Stimulated activated CD8-positive, alpha-beta memory T cell treated with anti-CD3 and anti-CD28 coated beads, Interleukin-4, amount 100 ng/mL, for 24 hours (primary cell): ENCODE results near the gene NPW.

ENCODE experiments used
- DNase-seq: peaks from one replicate; pipeline ENCODE4 v3.0.0-alpha.2; 2020; ENCODE audit warnings: low read depth

NPW gene

GRCh38 chr16:1984347-1985225, 35.0 kb upstream of the NPW start:
- DNase-seq = no peak

DNA sequence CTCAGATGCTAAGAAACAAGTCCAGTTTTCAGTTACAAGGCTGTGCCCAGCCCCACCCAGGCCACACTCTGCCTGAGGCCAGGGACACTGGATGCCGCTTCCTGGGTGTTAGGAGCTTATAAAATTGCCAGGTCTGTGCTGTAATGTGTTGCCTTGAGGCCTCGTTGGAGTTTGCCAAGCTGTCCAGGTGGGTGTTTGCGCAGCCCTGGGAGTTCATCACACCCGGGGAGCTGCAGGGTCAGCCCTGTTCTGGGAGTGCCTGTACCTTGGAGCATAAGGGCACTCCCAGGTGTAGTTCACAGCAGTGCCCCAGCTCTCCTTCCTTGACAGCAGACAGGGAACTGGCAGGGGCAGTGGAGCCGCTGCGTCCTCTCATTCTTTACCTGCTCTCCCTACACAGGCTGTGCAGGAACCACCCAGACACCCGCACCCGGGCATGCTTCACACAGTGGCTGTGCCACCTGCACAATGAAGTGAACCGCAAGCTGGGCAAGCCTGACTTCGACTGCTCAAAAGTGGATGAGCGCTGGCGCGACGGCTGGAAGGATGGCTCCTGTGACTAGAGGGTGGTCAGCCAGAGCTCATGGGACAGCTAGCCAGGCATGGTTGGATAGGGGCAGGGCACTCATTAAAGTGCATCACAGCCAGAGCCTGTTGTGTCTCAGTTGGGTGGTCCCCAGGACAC, 34.0 kb upstream of the NPW start:
- no peak for DNase-seq

DNA sequence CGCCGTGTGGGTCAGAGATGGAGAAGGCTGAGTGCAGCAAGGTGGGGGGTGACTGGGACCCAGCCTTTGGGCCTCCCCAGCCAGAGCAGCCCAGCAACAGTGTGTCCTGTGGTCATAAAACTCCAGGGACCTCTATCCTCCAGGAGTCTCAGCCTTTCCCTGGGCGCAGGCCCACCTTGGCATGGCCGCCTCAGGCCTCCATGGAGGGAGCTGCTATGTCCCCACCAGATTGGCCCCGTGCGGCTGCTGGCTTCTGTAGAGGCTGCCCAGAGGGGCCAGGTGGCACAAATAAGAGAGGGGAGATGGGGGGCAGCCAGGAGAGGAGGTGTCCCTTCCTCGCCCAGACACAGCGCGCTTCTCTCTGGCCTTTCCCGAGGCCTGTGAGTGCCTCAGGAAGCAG, 32.4 kb upstream of the NPW start:
- no peak for DNase-seq

- DNase-seq = no peak
Measured at GRCh38 chr16:1989209-1990100, 30.1 kb upstream of the NPW start, which contains the start of gene SYNGR3. Gene SYNGR3, plus strand, starts transcription at chr16:1989970. Its CDS starts 133 bp downstream, at chr16:1990103.

DNA sequence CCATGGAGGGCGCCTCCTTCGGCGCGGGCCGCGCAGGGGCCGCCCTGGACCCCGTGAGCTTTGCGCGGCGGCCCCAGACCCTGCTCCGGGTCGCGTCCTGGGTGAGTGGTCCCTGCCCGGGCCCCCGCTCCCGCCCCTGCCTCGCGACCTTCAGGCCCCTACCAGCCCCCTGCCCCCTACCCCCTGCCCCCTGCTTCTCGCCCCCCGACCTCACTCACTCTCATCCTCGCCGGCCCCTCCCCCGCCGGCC, 29.6 kb upstream of the NPW start:
- no peak for DNase-seq

DNA sequence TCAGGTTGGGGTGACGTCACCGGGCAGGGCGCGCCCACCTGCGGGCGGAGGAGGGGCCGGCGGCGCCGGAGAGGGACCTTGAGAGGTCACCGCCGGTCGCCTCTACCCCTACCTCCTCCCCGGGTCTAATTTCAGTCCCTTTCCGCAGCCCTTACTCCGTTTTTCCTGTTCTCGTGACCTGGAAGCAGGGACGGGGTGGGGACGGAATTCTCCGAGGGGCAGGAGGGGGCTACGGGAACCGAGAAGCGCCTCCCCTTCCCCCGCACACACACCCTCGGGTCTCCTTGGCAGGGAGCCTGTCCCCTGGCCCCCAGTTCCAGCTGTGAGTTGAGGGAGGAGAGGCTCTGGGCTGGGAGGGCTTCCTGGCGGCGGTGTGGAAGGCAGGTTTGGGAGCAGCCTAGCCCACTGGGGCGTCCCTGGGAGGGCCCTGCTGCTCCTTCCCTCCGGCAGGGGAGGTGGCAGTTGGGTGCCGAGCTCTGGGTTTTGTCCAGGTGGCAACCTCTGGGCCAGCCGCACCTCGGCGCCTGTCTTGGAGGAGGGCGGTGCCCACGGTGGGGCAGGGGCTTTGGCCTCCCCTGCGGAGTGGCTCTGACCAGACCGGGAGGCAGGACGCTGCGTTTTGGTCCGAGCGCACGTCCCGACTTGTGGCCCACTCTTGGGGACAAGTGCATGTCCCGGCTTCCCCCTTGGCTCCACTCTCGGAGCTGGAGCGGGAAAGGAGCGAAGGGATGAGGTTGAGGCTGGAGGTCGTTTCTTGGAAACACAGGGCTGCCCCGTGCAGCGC, 29.0 kb upstream of the NPW start:
- DNase-seq = no peak

GRCh38 chr16:1991135-1991551, 28.4 kb upstream of the NPW start:
- DNase-seq = no peak

- no peak for DNase-seq
Measured at GRCh38 chr16:1991588-1991947, 28.0 kb upstream of the NPW start.

DNA sequence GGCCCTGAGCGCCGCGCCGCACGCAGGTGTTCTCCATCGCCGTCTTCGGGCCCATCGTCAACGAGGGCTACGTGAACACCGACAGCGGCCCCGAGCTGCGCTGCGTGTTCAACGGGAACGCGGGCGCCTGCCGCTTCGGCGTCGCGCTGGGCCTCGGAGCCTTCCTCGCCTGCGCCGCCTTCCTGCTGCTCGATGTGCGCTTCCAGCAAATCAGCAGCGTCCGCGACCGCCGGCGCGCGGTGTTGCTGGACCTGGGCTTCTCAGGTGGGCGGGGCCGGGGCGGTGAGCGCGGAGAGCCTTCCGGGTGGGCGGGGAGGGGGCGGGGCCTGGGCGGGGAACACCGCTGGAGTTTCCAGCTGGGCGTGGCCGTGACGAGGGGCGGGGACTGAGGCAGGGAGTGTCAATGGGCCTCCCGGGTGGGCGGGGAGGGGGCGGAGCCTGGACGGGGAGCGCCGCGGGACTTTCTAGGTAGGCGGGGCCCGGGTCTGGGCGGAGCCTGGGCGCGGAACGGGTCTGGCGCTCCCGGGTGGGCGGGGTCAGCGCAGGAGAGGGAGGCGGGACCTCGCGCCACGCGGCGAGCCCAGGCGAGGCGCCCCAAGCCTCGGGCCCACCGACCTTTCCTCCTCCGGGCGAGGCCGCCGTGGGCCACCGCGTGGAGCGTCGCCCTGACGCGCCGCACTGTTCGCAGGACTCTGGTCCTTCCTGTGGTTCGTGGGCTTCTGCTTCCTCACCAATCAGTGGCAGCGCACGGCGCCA, 27.5 kb upstream of the NPW start:
- DNase-seq = peak; percentile 94

DNA sequence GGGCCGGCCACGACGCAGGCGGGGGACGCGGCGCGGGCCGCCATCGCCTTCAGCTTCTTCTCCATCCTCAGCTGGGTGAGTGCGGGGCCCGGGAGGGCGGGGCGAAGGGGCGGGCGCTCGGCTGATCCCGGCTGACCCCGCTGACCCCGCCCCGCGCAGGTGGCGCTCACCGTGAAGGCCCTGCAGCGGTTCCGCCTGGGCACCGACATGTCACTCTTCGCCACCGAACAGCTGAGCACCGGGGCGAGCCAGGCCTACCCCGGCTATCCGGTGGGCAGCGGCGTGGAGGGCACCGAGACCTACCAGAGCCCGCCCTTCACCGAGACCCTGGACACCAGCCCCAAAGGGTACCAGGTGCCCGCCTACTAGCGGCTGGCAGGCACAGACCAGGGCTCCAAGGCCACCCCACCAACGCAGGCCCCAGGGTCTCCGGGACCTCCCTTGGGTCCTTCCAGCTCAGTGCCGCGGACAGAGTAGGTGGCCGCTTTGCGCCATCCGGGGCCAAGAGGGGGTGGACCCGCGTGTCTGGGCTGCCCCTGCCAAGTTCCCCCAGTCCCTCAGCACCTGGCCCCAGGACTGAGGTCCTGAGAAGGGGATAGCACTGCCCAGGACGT, 26.8 kb upstream of the NPW start:
- DNase-seq = no peak

GRCh38 chr16:1993731-1994131, 25.9 kb upstream of the NPW start:
- DNase-seq = no peak

- no peak for DNase-seq
Measured at GRCh38 chr16:1997494-1998359, 21.9 kb upstream of the NPW start.

DNA sequence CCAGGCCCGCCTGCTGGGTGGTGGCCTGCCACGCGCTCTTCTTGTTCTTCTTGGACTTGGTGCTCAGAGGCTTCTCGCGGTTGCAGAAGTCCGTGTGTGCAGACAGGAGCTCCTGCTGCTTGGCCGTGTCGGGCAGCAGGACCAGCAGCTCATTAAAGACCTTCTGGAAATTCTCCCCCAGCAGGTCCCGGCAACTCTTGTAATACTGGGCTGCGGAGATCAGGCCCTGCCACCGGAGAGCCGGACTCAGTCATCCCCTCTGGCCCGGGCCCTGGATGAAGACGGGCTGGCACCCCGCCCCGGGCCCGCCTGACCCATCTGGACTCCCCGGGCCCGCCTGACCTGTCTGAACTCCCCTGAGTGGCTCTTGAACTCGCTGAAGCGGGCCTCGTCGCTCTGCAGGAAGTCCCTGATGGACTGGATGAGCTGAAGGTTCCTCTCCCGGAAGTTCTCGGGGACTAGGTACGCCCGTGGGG, 21.2 kb upstream of the NPW start:
- no peak for DNase-seq

DNA sequence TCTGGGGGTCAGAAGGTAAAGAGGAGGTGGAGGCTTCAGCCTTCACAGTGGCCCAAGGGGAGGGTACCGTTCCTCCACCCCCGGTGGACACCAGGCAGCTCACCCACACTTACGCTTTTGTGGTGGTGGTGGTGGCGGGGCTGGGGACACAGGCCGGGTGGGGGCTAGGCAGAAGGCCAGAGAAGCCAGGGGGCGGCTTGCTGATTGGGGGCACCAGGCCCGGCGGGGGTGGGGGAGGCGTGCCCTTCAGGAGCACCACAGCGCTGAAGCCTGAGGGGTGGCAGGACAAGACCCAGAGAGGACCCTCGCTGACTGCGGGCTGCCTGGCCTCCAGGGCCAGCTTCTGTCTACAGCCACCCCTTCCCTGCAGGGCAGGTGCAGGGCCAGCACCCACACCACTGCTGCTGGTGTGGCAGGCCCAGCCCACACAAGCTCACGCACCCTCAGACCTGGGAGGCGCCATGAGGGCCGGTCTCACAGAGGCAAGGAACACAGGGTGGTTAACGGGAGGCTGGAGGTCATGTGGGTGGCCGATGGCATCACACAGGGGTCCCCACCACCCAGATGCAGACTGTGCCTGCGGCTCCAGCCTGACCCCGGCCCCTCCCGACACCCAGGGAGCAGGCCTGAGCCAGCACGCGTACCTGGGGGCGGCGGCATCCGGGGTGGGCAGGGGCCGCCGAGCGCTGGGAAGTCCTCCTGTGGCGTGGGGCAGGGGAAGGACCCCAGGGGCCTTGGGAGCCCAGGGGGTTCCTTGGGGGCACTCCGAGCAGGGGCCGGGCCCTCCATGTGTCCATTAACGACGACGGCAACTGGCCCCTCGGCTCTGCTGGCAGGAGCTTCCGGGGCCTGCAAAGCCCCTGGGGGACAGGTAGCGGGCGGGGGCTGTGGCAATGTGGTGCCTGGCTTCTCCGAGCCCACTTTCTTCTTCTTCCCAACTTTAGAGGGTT, 20.5 kb upstream of the NPW start:
- DNase-seq = no peak

DNA sequence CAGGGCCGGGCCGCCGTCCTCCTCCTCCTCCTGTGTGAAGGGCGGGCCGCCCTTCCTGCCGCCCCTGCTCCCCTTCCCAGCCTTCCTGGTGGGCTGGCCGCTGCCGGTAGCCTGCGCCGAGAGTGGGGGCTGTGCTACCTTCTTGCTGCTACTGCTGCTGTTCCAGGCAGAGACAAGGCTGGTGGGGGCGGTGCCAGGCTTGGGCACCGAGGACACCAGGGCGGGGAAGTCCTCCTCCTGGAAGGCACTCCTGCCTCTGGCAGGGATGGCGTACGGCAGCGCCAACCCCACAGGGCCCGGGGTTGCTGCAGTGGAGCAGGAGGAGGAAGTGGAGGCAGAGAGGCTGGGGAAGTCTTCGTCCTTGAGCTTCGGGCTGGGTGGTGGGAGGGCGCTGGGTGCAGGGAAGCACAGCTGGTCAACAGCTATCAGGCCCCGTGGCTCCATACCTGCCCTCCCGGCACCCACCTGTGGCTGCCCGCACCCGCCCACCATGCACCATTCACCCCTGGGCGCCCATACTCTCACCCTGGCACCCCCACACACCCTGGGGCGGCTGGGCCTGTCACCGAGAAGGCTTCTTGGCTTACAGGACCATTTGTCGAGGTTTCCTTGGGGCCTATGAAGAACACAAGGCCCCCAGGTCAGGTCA, 19.6 kb upstream of the NPW start:
- no peak for DNase-seq

- no peak for DNase-seq
Measured at GRCh38 chr16:2001035-2001434, 18.6 kb upstream of the NPW start.

GRCh38 chr16:2001456-2002355, 17.9 kb upstream of the NPW start:
- no peak for DNase-seq
